GM18502 (cell line): ENCODE results near the gene HPS1.
"Not testable (repeated sequence)": the region's sequence is repeated elsewhere in the genome, so short reads cannot be mapped to it uniquely, and the experiment has no call there.

Experiments
- ATAC-seq: cut with Tn5 transposase; IDR thresholded peaks from one replicate; pipeline ENCODE4 v1.9.1; 2021; ENCODE audit warnings: mild to moderate bottlenecking; ENCODE audit not compliant: unreplicated experiment, poor library complexity

Gene HPS1

DNA sequence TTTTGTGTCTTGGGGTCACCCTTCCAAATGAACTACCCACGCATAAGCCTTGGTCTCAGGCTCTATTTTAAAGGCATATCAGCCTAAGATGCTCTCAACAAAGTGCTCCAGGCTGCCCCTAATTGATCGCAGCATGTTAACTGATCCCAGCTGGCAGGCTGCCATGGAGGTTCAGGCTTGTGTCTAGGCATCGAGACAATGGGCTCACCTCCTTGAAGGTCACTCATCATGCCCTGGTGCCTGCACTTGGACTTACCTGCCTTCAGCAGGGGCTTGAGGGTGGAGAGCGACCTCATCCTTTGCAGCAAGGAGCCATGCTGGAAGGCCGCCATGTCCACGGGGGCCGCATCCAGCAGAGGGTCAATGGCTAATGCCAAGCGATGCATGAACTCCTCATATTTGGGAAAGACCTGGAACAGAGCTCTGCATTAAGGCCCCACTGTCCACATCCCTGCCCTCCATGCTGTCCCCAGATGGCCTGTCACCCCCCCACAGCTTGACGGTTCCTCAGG lies 49.6 kb downstream of the HPS1 start:
- ATAC-seq = no peak

DNA sequence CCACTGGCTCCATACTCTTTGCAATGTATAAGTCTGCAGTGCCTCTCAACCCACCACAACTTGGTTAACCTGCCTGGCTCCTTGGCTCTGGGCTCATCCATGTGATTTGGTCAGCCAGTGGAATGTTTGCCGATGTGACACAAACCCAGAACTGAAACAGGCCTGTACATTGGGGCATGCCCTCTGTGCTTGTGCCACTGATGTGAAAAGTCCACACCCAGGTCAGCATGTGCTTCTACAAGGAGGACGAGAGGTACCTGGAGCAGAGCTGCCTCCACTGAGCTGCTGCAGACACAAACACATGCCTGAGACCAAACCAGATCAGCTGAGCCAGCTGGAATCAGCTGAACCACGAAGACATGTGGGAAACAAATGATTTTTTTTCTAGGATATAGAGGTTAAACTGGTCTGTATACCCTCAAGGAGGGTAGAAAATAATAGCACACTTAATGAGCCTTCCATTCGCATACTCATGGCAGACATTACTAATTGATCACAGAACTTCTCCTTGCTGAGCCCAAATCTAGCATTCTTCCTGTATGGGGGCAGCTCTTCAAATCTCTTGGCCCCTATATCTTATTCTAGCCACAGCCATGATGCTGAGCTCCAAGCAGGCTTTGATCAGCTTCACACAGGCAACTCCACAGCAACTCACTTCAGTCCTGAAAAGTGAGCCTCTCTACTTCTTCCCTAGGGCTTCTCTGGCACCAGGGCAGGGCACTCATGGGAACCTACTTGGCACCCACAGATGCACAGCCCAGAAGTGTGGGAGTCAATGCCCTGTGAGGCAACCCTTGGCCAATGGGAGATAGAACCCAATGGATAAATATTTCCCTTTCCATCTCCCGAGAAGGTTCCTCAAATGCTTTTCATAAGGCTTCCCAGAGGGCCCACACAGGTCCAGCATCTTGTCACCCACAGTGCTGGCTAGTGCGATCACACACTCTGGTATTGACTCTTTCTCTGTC lies 50.4 kb downstream of the HPS1 start:
- no peak for ATAC-seq

DNA sequence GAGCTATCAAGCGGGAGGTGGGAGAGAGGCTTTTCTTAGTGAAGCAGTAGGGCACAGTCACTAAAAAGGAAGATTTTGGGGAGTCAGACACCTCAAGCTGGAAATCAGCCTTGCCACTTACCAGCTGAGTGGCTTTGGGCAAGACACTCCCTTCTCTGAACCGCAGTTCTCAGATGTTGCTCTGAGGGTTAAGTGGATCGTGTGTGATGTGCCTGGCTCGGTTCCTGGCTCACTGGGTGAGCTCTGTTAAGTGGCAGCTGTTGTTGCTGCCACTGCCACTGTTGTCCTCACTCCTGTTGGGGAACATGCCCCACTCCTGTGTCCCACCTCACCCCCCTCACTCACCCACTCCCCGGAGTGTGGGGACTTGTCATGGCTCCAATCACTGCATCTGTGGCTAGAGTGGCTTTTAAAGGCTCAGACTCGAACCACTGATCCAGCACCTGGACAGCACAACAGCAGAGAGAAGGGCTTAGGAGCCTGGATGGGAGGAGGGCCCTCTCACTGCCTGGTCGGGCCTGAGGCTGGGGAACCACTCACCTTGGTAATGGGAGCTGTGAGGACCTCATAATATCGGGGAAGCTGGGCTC lies 51.8 kb downstream of the HPS1 start:
- ATAC-seq = no peak

DNA sequence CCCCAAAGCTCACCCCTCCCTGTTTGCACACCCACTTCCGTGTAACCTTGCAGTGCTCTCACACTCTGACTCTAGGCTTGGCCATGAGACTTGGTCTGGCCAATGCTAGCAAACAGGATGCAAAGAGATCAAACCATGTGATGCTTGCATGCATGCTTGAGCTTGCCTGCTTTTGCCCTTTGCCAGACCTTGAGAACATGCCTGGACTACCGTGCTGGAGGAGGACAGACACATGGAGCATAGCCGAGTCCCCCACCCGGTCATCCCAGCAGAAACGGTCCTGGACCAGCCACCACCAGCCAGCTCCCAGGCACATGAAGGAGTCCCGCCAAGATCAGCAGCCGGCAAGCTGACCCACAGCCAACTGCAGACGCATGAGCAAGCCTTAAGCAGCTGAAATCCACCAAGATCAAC lies 55.1 kb downstream of the HPS1 start:
- ATAC-seq = peak; percentile 75

DNA sequence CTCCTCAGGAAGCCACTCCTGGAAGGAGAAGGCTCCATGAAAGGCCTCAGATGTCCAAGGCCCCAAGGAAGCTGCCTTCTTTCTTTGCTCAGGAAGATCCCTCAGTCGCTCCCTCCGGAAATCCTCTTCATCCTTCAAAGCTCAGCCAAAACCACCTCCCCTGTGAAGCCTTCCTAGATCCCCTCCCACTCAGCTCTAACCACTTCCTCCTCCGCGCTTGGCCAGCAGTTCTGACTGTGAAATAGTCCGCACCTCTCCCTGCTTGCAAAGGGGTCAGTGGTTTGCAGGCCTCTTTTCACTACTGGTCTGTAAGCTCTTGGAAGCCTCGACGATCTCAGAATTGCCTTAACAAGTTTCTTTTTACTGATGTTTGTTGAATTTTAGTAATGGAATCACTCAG lies 55.7 kb downstream of the HPS1 start:
- no peak for ATAC-seq

DNA sequence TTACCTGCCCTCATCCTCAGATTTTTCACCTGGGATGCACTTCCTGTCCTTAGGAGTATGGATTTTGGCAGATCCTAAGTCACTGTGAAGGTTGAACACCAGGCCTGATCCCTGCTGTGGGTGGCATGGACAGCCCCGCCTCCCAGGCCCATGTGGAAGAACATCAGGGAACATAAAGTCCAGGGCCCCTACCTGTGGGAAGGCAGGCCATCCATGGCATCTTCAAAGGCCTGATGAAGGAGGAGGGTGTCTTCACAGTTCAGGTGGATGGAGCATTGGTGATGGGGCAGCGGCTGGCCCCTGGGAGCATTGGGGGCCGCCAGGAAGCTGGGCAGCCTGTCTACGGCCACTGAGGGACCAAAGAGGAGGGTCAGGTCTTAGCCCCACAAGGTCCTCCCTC lies 56.3 kb downstream of the HPS1 start:
- ATAC-seq = no peak

DNA sequence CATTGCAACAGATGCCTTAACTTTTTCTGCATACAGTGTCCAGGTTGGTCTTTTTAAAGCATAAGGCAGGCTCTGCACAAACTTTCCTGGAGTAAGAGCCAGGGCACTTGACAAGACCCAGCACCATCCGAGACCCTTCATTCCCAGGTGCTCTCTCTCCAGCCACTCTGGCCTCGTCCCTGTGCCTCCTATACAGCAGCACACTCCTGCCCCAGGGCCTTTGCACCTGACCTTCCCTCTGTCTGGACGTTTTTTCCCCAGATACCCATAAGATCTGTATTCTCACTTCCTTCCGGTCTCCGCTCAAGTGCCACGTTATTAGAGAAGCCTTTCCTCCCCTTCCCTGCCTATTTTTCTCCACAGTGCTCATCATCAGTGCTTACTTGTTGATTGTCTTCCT lies 57.3 kb downstream of the HPS1 start:
- no peak for ATAC-seq

DNA sequence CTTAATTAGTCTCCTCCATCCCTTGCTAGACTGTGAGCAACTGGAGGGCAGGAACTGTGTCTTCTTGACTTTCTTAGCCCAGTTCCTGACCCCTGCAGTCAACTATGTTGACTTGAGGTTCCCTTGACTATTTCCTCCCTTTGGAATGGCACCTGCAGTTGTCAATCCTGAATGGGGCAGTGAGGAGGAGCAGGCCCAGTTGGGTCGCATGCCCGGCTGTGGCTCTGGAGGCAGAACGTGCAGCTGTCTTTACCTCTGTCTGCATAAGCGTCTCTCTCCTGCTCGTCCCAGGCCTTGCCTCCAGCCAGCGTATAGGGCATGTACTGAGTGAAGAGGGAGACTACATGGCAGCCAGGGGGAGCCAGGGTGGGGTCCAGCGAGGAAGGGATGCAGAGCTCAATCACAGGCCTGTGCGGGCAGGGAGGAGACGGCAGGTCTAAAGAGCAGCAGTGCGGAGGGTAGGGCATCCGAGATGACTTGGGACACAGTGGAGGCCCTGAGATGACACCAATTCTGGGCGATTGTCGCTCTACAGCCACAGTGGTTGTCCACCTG lies 58.6 kb downstream of the HPS1 start:
- no peak for ATAC-seq

DNA sequence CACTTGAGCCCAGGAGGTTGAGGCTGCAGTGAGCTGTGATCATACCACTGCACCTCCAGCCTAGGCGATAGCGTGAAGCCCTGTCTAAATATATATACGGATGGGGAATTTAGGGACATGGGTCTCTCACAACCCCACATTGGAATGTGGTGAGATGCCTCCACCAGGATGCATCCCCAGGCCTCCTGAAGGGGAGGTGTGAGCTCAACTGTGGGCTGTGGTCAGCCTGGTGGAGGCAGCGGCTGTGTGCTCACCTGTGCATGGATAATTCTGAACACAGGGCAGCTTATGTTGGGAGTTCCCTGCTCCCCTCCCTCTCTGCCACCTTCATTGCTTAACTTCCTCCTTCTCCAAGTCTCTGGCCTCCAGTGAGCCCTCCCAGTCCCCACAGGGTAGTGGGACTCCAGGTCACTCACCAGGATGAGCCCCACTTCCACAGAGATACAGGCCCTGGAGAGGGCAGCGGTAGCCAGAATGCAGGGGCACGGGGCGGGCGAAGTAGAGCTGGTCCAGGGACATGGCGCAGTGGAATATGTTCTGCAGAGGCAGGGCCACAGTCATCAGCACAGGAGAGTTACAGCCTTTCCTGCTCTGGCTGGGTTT lies 62.1 kb downstream of the HPS1 start:
- no peak for ATAC-seq

DNA sequence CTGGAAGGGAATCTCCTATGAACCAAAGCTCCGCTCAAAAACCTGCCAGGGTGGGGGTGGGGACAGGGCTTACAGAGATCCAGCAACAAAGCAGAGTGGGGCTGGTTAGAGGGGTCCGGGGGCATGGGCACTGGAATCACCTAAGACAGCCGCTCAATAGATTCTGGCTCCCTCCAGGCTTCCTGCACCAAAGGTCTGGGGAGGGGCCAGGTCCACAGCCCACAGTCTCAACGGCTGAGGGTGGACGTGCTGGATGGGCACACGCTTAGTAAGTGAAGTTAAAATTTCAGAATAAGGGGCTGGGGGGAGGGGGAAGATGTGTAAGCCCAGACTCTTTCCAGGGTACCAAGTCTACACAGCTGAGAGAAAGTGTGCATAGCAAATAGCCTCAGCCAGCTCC lies 62.9 kb downstream of the HPS1 start:
- no peak for ATAC-seq

DNA sequence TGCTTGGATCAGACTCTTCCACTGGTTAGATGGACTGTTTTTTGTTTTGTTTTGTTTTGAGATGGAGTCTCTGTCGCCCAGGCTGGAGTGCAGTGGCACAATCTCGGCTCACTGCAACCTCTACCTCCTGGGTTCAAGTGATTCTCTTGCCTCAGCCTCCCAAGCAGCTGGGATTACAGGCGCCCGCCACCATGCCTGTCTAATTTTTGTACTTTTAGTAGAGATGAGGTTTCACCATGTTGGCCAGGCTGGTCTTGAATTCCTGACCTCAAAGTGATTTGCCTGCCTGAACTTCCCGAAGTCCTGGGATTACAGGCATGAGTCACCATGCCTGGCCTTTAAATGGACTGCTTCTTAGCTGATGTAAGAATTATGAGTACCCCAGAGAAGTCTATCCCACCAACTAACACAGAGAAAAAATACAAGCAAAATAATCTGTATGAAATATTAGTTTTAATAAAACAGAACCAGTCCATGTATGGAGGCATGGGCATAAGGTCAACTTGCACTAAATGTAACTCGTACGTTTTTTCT lies 63.5 kb downstream of the HPS1 start:
- not testable (repeated sequence) for ATAC-seq

DNA sequence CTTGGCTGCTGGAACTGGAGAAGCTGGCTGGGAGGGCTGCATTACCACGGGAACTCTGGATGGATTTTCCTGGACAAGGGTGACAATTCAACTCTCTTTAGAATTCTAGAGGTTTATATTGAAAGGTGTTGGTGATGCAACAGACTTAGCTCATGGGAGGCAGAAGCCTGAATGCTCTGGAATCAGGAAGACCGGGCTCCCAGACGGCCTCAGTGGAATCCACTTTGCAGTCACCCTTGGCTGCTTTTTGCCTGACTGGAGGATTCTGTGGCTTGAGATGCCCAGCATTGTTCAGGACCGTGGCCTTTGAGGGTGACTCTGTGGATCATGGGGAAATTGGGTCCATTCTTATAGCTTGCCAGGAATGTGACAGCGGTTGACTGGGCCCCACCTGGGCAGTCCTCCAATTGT lies 64.0 kb downstream of the HPS1 start:
- ATAC-seq = no peak

DNA sequence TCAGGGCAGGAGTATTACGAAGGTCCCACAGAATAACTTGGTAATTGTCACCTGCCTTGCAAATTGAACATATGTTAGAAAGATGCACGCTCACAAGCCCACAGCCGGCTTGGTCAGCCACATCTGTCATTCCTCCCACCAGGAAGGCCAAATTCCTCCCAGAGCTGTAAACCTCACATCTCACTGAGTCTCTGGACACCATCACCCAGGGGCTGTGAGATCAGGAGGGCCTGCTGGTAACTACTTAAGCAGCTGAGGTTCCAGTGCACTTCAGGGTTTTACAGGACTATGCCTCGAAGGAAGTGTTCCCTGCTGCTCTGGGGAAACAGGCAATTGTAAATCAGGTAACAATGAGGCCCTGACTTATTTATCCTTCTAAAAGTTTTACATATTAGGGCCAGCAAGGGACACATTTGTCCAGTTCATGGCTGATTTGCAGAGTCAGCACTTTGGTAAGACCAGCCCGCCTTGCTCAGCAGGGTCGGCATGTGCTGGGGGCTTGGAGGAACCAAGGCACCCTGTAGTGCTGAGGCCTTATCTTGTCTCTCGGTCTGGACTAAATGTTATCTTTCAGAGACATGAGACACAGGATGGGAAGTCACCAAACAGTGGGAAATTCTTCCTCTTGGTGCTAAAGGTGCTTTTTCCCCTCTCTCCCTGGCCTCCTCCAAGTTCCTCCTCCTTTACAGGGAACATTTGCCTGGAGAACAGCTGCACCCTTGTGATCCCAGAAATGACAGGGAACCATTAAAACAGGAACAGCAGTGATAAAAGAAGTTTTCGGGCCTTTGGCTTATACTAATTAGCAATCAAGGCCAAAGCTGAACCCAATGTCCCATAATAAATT lies 66.0 kb downstream of the HPS1 start:
- ATAC-seq = no peak

DNA sequence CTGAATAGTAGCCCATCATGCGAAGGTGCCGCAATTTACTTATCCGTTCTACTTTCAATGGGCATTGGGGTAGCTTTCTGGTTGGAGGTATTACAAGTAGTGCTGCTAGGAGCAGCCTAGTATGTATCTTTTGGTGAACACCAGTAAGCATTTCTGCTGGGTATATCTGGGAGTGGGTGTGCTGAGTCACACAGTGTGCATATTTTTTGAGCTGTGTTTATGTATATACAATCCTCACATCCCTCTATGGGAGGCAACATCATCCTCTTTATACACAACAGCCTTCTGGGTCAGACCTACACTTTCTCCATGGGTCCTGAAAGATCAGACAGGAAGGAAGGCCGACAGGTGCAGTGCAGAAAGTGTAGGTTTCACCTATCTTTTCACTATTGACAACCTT lies 68.0 kb downstream of the HPS1 start:
- ATAC-seq = no peak

DNA sequence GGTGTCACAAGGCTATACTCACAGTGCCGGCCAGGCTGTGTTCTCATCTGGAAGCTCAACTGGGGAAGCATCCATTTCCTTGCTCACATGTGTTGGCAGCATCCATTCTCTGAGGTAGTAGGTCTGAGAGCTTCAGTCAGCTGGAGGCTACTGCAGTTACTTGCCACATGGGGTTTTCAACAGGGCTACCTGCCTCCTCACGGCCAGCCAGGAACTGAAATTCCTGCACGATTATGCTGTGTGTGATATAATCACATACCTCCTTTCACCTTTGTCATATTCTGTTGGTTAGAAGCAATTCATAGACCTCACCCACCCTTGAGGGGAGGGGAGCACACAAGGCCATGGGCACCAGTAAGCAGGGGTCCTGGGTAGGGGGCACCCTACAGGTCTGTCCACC lies 69.2 kb downstream of the HPS1 start:
- no peak for ATAC-seq

DNA sequence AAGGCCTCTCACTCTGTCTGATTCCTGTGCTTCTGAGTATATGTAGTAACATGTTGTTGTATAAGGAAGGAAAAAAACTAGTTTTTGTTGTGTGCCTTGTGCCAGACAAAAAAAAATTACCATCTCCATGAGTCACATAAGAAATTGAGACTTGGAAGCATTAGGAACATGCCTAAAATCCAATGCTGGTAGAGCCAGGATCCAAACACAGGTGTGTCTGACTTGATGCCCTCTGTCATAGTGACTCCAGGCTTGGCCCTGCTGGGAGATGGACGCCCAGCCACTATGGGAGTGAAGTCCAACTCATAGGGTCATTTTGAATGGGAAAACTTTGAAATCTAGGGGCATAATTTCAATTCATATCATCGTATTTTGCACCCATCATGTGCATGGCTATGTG lies 69.7 kb downstream of the HPS1 start:
- ATAC-seq = no peak

DNA sequence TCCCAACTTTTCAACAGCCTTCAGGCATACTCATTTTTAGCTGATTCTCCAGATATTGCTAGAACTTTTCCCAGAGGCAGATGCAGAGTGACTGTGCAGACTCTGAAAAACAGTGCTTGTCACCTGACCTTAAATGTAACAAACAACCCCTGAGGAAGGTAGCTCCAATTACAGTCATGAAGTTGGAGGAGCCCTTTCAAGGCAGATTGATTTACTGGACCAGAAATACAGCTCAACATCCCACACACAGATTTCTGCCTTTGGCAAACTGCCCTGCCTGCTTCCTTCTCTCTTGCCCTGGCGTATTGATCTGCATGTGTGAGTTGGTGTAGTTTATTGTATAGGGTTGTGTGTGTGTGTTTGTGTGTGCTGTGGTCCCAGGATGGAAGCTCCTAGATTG lies 70.2 kb downstream of the HPS1 start:
- ATAC-seq = no peak

DNA sequence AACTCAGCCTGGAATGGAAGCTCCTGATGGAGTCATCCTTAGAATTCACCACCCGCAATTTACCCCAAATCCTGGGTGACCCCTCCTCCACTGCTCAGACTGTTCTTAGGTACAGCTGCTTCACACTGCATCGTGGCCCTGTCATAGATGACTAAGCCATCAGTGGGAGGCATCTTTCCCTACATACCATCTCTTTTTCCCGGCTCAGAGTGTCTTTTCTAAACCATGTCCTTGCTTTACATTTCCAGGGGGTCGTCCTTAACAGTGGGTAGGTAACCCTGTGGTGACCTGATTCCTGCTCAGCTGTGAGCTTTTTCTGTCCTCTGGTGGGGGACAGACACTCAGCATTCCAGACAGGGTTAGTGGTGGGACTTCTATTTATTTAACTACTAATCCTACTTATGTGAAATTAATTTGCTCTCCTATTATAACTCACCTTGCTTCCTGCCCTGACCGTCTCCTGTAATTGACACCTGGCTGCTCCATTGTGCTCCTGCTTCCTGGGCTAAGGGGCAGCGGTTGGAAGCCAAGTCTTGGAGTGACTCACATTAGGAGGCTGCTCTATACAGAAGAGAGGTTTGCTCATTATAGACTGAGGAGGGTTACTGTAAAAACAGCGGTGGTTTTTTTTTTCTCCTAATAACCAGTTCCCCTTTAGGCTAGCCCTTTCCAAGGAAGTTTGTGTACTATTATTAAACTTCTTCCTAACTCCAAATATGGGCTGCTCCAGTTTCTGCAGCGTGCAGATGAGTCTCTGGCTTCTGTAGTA lies 72.3 kb downstream of the HPS1 start:
- ATAC-seq = no peak
